GM12874 (cell line): ENCODE measurements around the gene COX14.

ENCODE experiments used
- CTCF ChIP-seq: IDR thresholded peaks from 2 replicates; pipeline ENCODE4 v1.5.1; 2011; ENCODE audit warnings: low read depth, mild to moderate bottlenecking, control low read depth, low read length, moderate library complexity; ENCODE audit not compliant: insufficient read depth

The COX14 gene

GRCh38 chr12:50087151-50087550, 24.9 kb upstream of the COX14 start:
- no peak for TF ChIP-seq CTCF

DNA sequence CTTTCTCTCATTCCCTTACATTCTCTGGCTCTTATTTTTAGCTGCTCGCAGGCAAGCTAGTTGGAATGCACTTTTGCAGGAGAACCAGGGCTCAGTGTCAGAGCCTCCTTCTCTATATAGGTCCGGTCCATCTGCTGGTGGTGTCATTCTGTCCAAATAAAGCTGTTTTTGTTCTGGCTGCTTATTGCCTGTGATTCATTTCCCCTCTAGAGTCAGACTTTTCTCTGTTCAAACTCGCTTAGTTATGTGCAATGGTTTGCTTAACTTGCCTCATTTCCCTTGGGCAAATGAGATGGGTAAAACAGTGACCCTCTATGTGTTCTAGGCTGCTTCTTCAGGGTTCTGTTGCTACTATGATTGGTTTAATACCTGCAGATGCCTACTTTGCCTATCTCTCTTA, 24.0 kb upstream of the COX14 start:
- TF ChIP-seq CTCF: no peak

DNA sequence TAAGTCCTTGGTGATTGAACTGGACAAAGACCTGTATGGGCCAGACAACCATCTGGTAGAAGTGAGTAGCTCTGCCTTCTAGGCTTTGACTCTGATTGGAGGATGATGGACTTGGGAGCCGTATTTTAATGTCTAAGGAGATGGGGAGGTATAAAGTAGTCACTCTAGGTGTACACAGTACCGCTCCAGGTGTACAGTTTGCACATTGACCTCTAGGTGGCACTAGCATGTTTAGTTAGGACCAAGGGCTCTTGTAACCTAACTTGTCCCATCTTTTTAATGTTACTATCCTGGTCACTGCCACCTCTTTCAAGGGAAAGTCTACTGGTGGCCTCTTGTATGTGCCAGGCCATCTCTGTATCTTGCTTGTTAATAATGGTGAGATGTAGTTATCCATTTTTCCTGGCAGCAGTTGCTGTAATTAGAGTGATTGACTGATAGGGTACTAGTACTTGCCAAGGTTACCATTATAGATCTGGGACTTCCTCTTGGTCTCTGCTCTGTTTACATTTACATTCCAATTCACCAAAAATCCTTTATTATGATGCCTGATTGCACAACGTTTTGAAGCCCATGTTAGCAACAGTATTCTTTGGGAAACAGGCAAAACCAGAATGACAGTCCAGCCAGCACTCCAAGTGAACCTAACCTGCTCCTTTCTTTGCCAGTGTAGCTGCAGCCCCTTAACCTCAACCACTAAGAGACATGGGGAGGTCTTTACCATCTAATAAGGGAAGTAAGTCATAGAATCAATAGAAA, 23.3 kb upstream of the COX14 start:
- peak; percentile 81 for TF ChIP-seq CTCF

DNA sequence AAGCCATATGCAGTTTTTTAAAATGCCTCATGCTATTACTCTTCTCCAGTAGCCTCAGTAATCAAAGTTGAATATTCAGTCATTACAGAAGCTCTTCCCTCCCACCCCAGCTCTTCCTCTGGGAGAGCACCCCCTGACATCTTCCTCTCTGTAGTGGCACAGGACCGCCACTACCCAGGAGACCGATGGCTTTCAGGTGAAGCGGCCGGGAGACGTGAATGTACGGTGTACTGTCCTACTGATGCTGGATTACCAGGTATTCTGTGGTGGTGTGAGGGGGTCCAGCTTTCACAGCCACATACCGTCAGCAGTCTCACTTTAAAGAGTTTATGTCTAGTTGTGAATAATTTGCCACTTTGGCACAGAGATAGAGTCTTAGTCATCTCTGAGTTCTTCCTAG, 22.3 kb upstream of the COX14 start:
- no peak for TF ChIP-seq CTCF

- TF ChIP-seq CTCF: no peak
These were observed 21.6 kb upstream of the COX14 start for GRCh38 chr12:50090391-50090790.

- no peak for TF ChIP-seq CTCF
These were observed 14.1 kb upstream of the COX14 start for GRCh38 chr12:50097952-50098351.

GRCh38 chr12:50099302-50100008, 12.6 kb upstream of the COX14 start:
- TF ChIP-seq CTCF: no peak
